H1 (cell line): ENCODE results near the gene AP1S1.

Experiments used
- CTCF ChIP-seq, 3 experiments: IDR thresholded peaks; 1 replicate in 2 of 3; 2 replicates in 1 of 3; pipeline versions ENCODE4 v1.5.1 to v1.6.1; 2011; ENCODE audit warnings: low read length in 3 of 3, mild to moderate bottlenecking in 3 of 3, inconsistent platforms in 2 of 3, low read depth in 1 of 3, moderate library complexity in 1 of 3; ENCODE audit not compliant: insufficient read depth in 1 of 3; ENCODE audit errors: control extremely low read depth in 1 of 3
- HDAC6 ChIP-seq: IDR thresholded peaks from one replicate; pipeline ENCODE4 v1.7.1; 2012; ENCODE audit warnings: low read depth, mild to moderate bottlenecking, inconsistent platforms, low read length, moderate library complexity
- MAFK ChIP-seq: IDR thresholded peaks from 2 replicates; pipeline ENCODE4 v1.6.1; 2012; ENCODE audit warnings: low read depth, mild to moderate bottlenecking, improper control_type of control experiment, low read length
- POLR2A ChIP-seq, 2 experiments: IDR thresholded peaks; 1 replicate in 1 of 2; 2 replicates in 1 of 2; pipeline ENCODE4 v1.6.1; 2011; ENCODE audit warnings: low read depth in 2 of 2, low read length in 2 of 2, mild to moderate bottlenecking in 2 of 2; ENCODE audit errors: control extremely low read depth in 1 of 2
- RFX5 ChIP-seq: IDR thresholded peaks from 2 replicates; pipeline ENCODE4 v1.6.1; 2011; ENCODE audit warnings: low read depth, low read length, improper control_type of control experiment, borderline replicate concordance
- SAP30 ChIP-seq: fragments of 300-600 bp; sonication (generic); IDR thresholded peaks from 2 replicates; pipeline ENCODE4 v1.7.1; 2012; ENCODE audit warnings: low read length, moderate library complexity, mild to moderate bottlenecking, inconsistent platforms; ENCODE audit not compliant: insufficient read depth, insufficient replicate concordance
- SP2 ChIP-seq: IDR thresholded peaks from 2 replicates; pipeline ENCODE4 v1.6.1; 2012; ENCODE audit warnings: mild to moderate bottlenecking, low read length, inconsistent platforms
- TEAD4 ChIP-seq: IDR thresholded peaks from 2 replicates; pipeline ENCODE4 v1.6.1; 2012; ENCODE audit warnings: low read depth, low read length, inconsistent platforms, mixed read lengths

DNA sequence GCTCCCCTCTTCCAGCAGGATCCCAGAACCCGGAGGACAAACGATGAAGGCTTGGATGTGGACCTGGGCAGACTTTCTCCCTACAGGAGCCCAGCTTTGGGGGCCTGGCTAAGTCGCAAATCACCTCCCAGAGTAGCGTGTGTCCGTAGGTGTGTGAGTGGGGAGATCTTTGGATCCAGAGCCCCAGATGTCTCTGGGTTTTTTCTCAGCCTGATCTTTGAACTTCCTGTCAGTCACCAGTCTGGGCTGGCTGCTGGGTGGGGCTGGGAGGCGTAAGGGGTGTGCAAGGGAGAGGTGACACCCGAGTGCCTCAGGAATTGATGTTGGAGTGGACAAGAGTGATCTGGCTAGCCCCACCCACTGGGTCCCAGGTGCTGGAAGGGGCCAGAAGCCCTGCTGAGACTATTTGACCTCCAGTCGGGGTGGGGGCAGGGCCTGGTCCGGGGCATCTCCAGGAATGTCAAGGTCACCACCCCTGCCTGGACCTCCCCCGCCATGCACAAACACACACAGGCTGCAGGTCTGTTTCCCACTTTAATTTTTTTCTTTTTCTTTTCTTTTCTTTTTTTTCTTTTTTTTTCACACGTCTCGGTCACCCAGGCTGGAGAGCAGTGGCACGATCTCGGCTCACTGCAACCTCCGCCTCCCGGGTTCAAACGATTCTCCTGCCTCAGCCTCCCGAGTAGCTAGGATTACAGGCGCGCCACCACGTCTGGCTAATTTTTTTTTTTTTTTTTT, 46.8 kb downstream of the AP1S1 start, which contains the start of gene MOGAT3:
- TF ChIP-seq HDAC6 (no peak), RFX5 (no peak), POLR2A (IDR thresholded peaks at IDR 0.05; ENCODE audit: control extremely low read depth in 1 of 2, low read depth in 2 of 2, low read length in 2 of 2) (no peak), SAP30 (no peak), MAFK (no peak), CTCF (IDR thresholded peaks at IDR 0.05; ENCODE audit: control extremely low read depth in 1 of 3, insufficient read depth in 1 of 3, low read depth in 1 of 3, low read length in 3 of 3) (no peak), TEAD4 (peak; percentile 74), SP2 (no peak)
